MM.1S (cell line): Measurements from ENCODE around the gene SCP2.
"Not testable (repeated sequence)": the region's sequence is repeated elsewhere in the genome, so short reads cannot be mapped to it uniquely, and the experiment has no call there.

Experiments
- DNase-seq: peaks from one replicate; pipeline ENCODE4 v3.0.0-alpha.2; 2015
- H2AFZ ChIP-seq: fragments of 300-600 bp; sonication (generic); 2 replicates; pipeline ENCODE4 v1.6.0; 2016; ENCODE audit warnings: antibody characterized with exemption, low read length
- H3F3A ChIP-seq: fragments of 300-600 bp; sonication (generic); 2 replicates; pipeline ENCODE4 v1.6.1; 2016; ENCODE audit warnings: mild to moderate bottlenecking, antibody characterized with exemption, low read length, moderate library complexity, mixed read lengths; ENCODE audit not compliant: insufficient read depth
- H3K27ac ChIP-seq: fragments of 300-600 bp; sonication (generic); 2 replicates; pipeline ENCODE4 v1.5.1; 2016; ENCODE audit warnings: mild to moderate bottlenecking, low read length
- H3K27me3 ChIP-seq: fragments of 300-600 bp; sonication (generic); replicated peaks from 2 replicates; pipeline ENCODE4 v1.6.0; 2016; ENCODE audit warnings: low read length; ENCODE audit not compliant: insufficient read depth
- H3K36me3 ChIP-seq: fragments of 300-600 bp; sonication (generic); replicated peaks from 2 replicates; pipeline ENCODE4 v1.6.1; 2016; ENCODE audit warnings: mild to moderate bottlenecking, low read length, mixed read lengths; ENCODE audit not compliant: insufficient read depth
- H3K4me1 ChIP-seq: fragments of 300-600 bp; sonication (generic); 2 replicates; pipeline ENCODE4 v1.6.1; 2016; ENCODE audit warnings: low read length, mixed read lengths
- H3K4me2 ChIP-seq: fragments of 300-600 bp; sonication (generic); 2 replicates; pipeline ENCODE4 v1.6.0; 2016; ENCODE audit warnings: low read depth, low read length
- H3K4me3 ChIP-seq: fragments of 300-600 bp; sonication (generic); 2 replicates; pipeline ENCODE4 v1.5.1; 2016; ENCODE audit warnings: low read length, mixed read lengths
- H3K79me2 ChIP-seq: fragments of 300-600 bp; sonication (generic); 2 replicates; pipeline ENCODE4 v1.6.1; 2016; ENCODE audit warnings: mixed run types, low read length, mixed read lengths
- H3K9ac ChIP-seq: fragments of 300-600 bp; sonication (generic); 2 replicates; pipeline ENCODE4 v1.6.1; 2016; ENCODE audit warnings: low read length, mixed read lengths
- H3K9me2 ChIP-seq: fragments of 300-600 bp; sonication (generic); replicated peaks from 2 replicates; pipeline ENCODE4 v1.6.1; 2016; ENCODE audit warnings: mild to moderate bottlenecking, low read length, mixed read lengths; ENCODE audit not compliant: insufficient read depth
- H3K9me3 ChIP-seq: fragments of 300-600 bp; sonication (generic); replicated peaks from 2 replicates; pipeline ENCODE4 v1.6.1; 2016; ENCODE audit warnings: mild to moderate bottlenecking, low read length, mixed read lengths; ENCODE audit not compliant: insufficient read depth
- H4K20me1 ChIP-seq: fragments of 300-600 bp; sonication (generic); 2 replicates; pipeline ENCODE4 v1.6.1; 2016; ENCODE audit warnings: mild to moderate bottlenecking, low read length, moderate library complexity, mixed read lengths; ENCODE audit not compliant: insufficient read depth
- EZH2 ChIP-seq: fragments of 300-600 bp; sonication (generic); optimal IDR thresholded peaks from 2 replicates; pipeline ENCODE3; 2017; ENCODE audit warnings: low read depth, mild to moderate bottlenecking, antibody characterized with exemption, low read length, mixed read lengths
- EZH2phosphoT487 ChIP-seq: fragments of 300-600 bp; sonication (generic); IDR thresholded peaks from 2 replicates; pipeline ENCODE4 v1.6.1; 2018; ENCODE audit warnings: antibody characterized with exemption, low read length
- TF ChIP-seq, protein P1 (sequence below): fragments of 300-600 bp; sonication (generic); IDR thresholded peaks from 2 replicates; pipeline ENCODE4 v1.5.1; 2016; ENCODE audit warnings: antibody characterized with exemption, low read length, mixed read lengths

Gene SCP2

DNA sequence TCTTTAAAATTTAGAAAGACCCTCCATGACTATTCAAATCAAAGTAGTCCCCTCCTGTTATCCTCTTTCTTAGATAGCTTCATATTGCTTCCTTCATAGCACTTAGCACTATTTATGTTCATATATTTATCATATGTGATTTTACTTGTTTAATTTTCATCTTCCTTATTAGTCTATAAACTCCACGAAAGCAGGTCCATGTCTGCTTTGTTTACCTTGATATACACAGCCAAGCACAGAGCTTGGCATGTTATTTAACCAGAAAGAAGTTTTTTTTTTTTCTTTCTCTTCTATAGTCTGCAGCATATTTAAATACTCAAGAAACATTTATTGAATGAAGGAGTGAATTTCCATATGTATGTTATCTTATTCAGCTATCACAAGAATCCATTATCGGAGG is 36.0 kb downstream of the SCP2 start:
- Histone ChIP-seq H4K20me1 (no peaks in the 10 kb centered on the region), H3K27me3 (no peaks in the 10 kb centered on the region), H3K27ac (no peak overlapping the region), H3K9me3 (no peaks in the 10 kb centered on the region), H3K9ac (no peak overlapping the region), H3K4me3 (no peak overlapping the region), H3K9me2 (no peaks in the 10 kb centered on the region), H2AFZ (no peak overlapping the region), H3F3A (no peaks in the 10 kb centered on the region), H3K4me2 (no peak overlapping the region), H3K4me1 (no peaks in the 10 kb centered on the region), H3K36me3 (no peaks in the 10 kb centered on the region), H3K79me2 (no peaks in the 10 kb centered on the region)
- TF ChIP-seq, protein P1, sequence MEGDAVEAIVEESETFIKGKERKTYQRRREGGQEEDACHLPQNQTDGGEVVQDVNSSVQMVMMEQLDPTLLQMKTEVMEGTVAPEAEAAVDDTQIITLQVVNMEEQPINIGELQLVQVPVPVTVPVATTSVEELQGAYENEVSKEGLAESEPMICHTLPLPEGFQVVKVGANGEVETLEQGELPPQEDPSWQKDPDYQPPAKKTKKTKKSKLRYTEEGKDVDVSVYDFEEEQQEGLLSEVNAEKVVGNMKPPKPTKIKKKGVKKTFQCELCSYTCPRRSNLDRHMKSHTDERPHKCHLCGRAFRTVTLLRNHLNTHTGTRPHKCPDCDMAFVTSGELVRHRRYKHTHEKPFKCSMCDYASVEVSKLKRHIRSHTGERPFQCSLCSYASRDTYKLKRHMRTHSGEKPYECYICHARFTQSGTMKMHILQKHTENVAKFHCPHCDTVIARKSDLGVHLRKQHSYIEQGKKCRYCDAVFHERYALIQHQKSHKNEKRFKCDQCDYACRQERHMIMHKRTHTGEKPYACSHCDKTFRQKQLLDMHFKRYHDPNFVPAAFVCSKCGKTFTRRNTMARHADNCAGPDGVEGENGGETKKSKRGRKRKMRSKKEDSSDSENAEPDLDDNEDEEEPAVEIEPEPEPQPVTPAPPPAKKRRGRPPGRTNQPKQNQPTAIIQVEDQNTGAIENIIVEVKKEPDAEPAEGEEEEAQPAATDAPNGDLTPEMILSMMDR, result no peak
- no peak for TF ChIP-seq EZH2phosphoT487
- TF ChIP-seq EZH2, result no peak
- DNase-seq, result no peak

GRCh38 chr1:52967666-52968065 is 40.6 kb downstream of the SCP2 start:
- Histone ChIP-seq H3K4me1 (no peaks in the 10 kb centered on the region), H3K4me2 (no peak overlapping the region), H3F3A (no peaks in the 10 kb centered on the region), H3K36me3 (no peaks in the 10 kb centered on the region), H3K27ac (no peak overlapping the region), H3K27me3 (no peaks in the 10 kb centered on the region), H3K9me2 (no peaks in the 10 kb centered on the region), H3K79me2 (no peaks in the 10 kb centered on the region), H2AFZ (no peak overlapping the region), H4K20me1 (no peaks in the 10 kb centered on the region), H3K9me3 (no peaks in the 10 kb centered on the region), H3K9ac (no peak overlapping the region), H3K4me3 (no peak overlapping the region)
- TF ChIP-seq, protein P1, result no peak
- TF ChIP-seq EZH2phosphoT487 (no peak), EZH2 (no peak)
- no peak for DNase-seq

DNA sequence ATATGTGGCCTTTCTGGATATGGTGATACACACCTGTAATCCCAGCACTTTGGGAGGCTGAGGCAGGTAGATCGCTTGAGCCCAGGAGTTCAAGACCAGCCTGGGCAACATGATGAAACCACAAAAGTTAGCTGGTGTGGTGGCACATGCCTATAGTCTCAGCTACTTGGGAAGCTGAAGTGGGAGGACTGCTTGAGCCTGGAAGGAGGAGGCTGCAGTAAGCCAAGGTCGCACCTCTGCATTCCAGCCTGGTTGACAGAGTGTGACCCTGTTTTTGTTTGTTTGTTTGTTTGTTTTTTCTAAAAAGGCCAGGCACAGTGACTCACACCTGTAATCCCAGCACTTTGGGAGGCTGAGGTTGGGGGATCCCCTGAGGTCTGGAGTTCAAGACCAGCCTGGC is 42.2 kb downstream of the SCP2 start:
- H3K4me2 ChIP-seq, H2AFZ ChIP-seq, H3K79me2 ChIP-seq, DNase-seq, H4K20me1 ChIP-seq, H3K4me1 ChIP-seq, H3K9me2 ChIP-seq, H3K27ac ChIP-seq, H3K9me3 ChIP-seq, H3F3A ChIP-seq, H3K36me3 ChIP-seq, H3K9ac ChIP-seq, H3K27me3 ChIP-seq, H3K4me3 ChIP-seq: not testable (repeated sequence)

- TF ChIP-seq, protein P1, result no peak
- no peak for TF ChIP-seq EZH2
- TF ChIP-seq EZH2phosphoT487, result no peak
Measured at GRCh38 chr1:52970149-52970548, 43.1 kb downstream of the SCP2 start.

More at GRCh38 chr1:52970149-52970548, 43.1 kb downstream of the SCP2 start:
- Histone ChIP-seq H3K9me3 (no peaks in the 10 kb centered on the region), H3K4me1 (no peaks in the 10 kb centered on the region), H3K36me3 (no peaks in the 10 kb centered on the region), H2AFZ (no peak overlapping the region), H3K4me3 (no peak overlapping the region), H4K20me1 (no peaks in the 10 kb centered on the region), H3K27ac (no peak overlapping the region), H3F3A (no peaks in the 10 kb centered on the region), H3K9ac (no peak overlapping the region), H3K27me3 (no peaks in the 10 kb centered on the region), H3K9me2 (no peaks in the 10 kb centered on the region), H3K4me2 (no peak overlapping the region), H3K79me2 (no peaks in the 10 kb centered on the region)
- DNase-seq, result no peak
